Muscle of arm (tissue), 12 donors: ENCODE results near the gene BNC2. TPM values are rescaled to one million over a fixed set of nuclear protein-coding genes. Genes with fewer than 3 reads are reported as not detected.
"Not testable (repeated sequence)": the region's sequence is repeated elsewhere in the genome, so short reads cannot be mapped to it uniquely, and the experiment has no call there.

Experiments used
- DNase-seq: peaks from one replicate; pipeline ENCODE4 v3.0.0-alpha.2; 2013
- polyA plus RNA-seq, 12 donors: library from polyadenylated mRNA; unstranded; fragments of 120-200 nt; gene quantifications; one replicate each; pipeline ENCODE4 v1.2.1, GENCODE V29; 2013; ENCODE audit not compliant: insufficient read length in 12 of 12

The BNC2 gene
- polyA plus RNA-seq, 12 donors = 4.5 to 19.4 (median 6.8) TPM; not detected in 1

GRCh38 chr9:16458696-16459420 lies 411.6 kb downstream of the BNC2 start:
- DNase-seq = peak; percentile 32

DNA sequence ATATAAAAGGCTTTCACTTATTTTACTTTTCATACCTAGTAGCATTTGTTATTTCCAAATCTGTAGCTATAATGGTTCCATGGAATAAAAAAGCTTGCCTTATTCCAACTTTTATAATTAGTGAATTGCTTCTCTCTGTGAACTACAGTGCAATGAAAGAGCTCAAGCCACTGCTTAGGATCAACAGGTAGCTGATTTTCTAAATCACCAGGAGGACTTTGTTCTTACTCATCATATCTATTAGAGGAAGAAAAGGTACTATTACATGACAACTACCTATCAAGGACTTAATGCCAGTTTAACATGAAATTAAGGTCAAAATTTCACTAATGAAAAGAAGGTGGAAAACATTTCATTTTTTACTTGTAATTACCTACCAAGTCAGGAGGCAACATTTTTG lies 414.6 kb downstream of the BNC2 start:
- DNase-seq = no peak

DNA sequence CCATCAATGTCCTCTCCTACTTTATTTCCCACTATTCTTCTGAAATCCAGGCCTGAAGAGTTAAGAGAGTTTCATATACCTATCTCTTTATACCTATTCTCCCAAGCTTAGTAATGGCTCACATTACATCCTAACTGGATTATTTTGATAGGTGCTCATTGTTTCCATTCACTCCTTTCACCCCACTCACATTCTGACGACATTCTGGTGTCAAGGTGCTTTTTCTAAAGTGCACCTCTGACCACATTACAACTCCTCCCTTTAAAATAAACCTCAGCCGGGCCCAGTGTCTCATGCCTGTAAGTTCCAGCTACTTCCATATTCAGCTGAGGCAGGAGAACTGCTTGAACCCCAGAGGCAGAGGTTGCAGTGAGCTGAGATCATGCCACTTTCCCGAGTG lies 417.1 kb downstream of the BNC2 start:
- no peak for DNase-seq

GRCh38 chr9:16450578-16450977 lies 419.9 kb downstream of the BNC2 start:
- DNase-seq = no peak

GRCh38 chr9:16450043-16450442 lies 420.4 kb downstream of the BNC2 start:
- DNase-seq = no peak

- no peak for DNase-seq
These were observed 421.3 kb downstream of the BNC2 start for GRCh38 chr9:16449076-16449730.

DNA sequence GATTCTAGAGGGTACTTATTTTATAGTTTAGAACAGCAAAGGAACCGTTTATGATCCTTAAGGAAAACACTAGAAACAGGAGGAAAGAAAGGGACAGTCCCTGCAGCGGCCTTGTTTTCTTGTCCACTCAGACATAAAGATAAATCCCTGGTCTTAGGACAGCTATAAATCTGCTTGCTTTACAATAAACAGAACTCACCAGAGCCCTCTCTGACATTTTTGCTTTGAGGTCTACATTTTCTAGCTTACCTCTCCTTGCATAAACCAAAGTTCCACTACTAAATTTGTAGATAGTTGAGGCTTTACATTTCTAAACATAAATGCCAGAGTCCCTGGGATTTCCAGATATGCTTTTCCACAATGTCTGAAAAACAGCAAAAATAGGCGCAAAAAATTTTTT lies 422.5 kb downstream of the BNC2 start:
- no peak for DNase-seq

DNA sequence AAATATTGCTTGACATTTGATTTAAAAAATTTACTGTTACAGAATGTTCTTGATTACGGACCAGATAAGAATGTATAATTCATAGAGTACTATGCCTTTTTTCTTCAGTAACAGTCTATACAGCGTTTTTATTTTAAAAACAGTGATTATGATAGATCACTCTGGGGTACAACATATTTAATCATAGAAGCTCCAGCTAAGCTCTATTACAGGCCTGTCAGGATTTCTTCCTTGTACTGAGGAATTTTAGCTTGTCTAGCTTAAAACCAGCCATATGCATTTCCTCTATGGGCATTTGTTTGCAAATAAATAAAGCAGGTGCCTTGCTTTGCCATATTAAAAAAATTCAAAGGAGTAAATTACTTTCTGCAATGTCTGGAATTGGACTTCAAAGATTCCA lies 423.8 kb downstream of the BNC2 start:
- DNase-seq = no peak

DNA sequence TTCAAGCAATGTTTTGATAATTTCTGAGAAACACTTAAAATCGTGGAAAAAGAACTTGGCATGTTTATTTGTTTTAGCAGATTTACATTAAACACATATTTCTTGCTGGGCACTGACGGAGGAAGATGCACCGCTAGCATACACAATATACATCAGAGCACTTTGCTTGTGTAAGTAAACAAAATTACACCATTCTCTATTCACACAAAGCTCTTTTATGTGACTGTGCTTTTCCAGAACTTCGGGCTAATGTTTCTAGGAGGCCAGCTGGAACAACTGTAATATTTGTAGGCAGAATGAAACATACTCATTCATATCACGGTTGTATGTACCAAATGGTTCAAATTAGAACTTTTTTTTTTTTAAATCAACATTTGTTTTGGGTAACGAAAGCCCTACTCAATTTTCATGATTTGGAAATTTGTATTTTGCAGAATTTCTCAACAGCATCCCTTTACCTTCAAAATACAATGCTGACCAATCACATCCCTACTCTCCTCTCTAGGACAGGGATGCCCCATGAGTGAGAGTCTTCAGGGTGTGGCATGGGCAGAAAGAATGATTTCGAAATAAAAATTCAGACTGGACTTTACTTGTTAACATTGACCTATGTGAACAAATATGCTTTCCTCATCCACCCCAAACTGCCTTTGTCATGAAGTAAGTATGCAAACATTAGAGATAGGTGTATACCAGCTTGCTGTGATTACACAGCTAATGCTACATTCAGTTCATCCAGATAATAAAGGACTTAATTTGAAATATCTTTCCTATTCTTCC lies 425.1 kb downstream of the BNC2 start:
- DNase-seq = no peak

GRCh38 chr9:16442622-16443021 lies 427.8 kb downstream of the BNC2 start:
- no peak for DNase-seq

- no peak for DNase-seq
These were observed 428.7 kb downstream of the BNC2 start for GRCh38 chr9:16441791-16442190.

- not testable (repeated sequence) for DNase-seq
These were observed 431.6 kb downstream of the BNC2 start for GRCh38 chr9:16438831-16439230.

- DNase-seq = no peak
These were observed 433.9 kb downstream of the BNC2 start for GRCh38 chr9:16436545-16436944.

DNA sequence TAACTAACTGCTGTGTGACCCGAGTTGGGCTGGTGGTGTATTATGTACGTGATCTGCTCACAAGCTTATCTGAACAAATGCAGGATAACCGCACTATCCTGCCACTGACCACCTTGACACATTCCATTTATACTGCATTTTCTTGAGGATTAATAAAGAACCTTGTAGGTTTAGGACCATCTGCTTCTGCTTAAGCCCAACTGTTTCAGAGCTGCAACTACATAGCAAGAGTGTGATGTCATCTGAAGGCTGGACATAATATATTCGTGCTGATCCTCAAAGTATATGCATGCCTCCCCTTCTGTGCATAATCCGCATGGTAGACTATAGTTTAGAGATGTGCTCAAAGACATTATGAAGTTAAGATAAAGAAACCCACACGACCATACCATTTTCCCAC lies 435.9 kb downstream of the BNC2 start:
- no peak for DNase-seq

- no peak for DNase-seq
These were observed 437.0 kb downstream of the BNC2 start for GRCh38 chr9:16433494-16433893.

DNA sequence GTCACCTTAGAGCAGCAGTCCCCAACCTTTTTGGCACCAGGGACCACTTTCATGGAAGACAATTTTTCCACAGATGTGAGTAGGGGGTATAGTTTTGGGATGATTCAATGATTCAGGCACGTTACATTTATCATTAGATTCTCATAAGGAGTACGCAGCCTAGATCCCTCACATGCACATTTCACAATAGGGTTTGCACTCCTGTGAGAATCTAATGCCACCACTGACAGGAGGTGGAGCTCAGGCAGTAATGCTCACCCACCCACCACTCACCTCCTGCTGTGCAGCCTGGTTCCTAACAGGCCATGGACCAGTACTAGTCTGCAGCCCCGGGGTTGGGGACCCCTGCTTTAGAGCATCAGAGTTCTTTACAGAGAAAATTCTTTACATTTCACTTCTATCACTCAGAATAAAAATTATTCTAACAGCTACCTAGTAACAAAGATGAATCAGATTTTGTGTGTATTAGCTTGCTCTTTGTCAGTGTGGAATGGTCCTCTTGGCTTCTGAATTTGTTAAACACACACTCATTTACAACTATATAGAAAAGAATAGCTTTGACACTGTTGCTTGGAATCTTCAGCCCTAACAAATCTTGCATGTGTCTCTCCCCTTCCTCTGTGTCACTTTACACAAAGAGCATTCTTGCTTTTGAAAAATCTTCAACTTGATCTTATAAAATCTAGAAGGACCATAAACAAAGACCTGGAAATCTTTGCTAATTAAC lies 438.6 kb downstream of the BNC2 start:
- DNase-seq = no peak

GRCh38 chr9:16429671-16430070 lies 440.8 kb downstream of the BNC2 start:
- no peak for DNase-seq

DNA sequence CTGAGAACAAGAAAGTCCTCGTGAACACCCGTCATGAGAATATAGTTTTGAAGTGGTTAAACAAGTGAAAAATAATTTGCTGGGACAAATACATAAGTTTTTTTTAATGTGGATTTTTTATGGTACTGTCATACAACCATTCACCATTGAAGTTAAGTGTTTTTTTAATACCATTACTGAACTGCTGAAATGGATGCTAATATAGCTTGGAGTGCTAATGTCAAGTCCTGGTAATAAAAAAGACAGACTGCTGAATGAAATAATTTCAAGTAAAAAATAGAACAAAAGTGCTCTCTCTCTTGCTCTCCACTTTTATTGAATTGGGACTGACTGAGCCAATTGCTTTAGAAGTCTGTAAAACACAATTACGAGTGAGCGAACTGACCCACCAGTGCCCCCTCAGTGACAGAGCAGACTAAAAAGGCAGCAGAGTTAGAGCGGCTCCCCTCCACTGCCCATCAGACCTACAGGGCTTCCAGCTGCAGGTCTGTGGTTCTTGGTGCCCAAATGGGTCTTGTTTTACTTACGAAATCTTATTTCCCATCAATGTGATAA lies 442.5 kb downstream of the BNC2 start:
- DNase-seq = no peak

DNA sequence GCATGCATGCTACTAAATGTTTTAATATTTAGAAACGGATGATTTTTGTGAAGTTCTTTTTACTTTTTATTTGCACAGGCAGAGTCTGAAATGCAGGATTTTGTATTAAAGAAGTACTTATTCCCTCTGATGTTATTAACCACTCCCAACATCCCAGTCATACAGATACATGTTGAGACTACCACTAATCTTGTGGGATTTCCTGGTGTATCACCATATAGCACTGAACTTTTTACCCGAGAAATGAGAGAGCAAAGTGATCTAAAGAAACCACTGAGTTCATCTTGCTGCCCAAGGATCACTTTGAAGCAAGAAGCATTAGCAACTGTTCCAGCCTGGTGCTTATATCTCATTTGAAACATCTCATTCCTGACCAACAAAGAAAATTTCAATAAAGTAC lies 443.8 kb downstream of the BNC2 start:
- no peak for DNase-seq

- no peak for DNase-seq
These were observed 444.8 kb downstream of the BNC2 start for GRCh38 chr9:16425562-16426231.

GRCh38 chr9:16422114-16422513 lies 448.4 kb downstream of the BNC2 start:
- no peak for DNase-seq
